K562 (cell line): ENCODE data around the gene ARHGEF4. TPM values are rescaled to one million over a fixed set of nuclear protein-coding genes. Genes with fewer than 3 reads are reported as not detected.

Experiments used
- ATAC-seq: fragments of 200-7000 bp; cut with Tn5 transposase; 3 replicates; pipeline ENCODE4 v1.9.1; 2020; ENCODE audit warnings: moderate library complexity
- BruUV-seq: library from RNA; stranded (reverse); fragments of 400-500 nt; replicated peaks from 2 replicates; lab custom pipeline; 2021; lab: Mats Ljungman, UMichigan
- CTCF ChIA-PET: fragments of 300-600 bp; formaldehyde crosslinking; extraction: SDS; loops from one replicate; lab custom pipeline; 2021; ENCODE audit warnings: low intra/inter-chr PET ratio; lab: Yijun Ruan, JAX
- POLR2A ChIA-PET: fragments of 300-600, 350-650 bp; sonication (Branson Sonifier 250); formaldehyde crosslinking; extraction: SDS; loops from one replicate; lab custom pipeline; 2021; ENCODE audit warnings: antibody characterized with exemption, inconsistent platforms; lab: Yijun Ruan, JAX
- DNase-seq, 4 experiments: peaks; one replicate each; pipeline versions ENCODE4 v3.0.0 to v3.0.0-alpha.2; 2011 to 2018; ENCODE audit warnings: low spot score in 3 of 4, mixed read lengths in 3 of 4; ENCODE audit errors: extremely low read depth in 1 of 4
- FAIRE-seq: peaks from 2 replicates; lab custom pipeline; 2011; peaks lifted over from hg19 to GRCh38; lab: Jason Lieb, UNC
- H2AFZ ChIP-seq: 2 replicates; pipeline ENCODE4 v1.6.0; 2011; ENCODE audit warnings: low read depth, low read length, control low read depth, inconsistent platforms
- H3K27ac ChIP-seq: fragments of 200-600 bp; 3 replicates; pipeline ENCODE4 v1.8.0; 2011; ENCODE audit warnings: low read depth, mild to moderate bottlenecking, control low read depth, inconsistent platforms, low read length, moderate library complexity, mixed read lengths; ENCODE audit errors: extremely low read depth
- H3K27me3 ChIP-seq, 2 experiments: fragments of 300-600 bp in 1 of 2; 2 replicates in 1 of 2; 3 replicates in 1 of 2; pipeline versions ENCODE4 v1.6.0 to v1.8.0; 2011; ENCODE audit warnings: inconsistent platforms in 2 of 2, low read length in 2 of 2, mild to moderate bottlenecking in 1 of 2, mixed read lengths in 1 of 2, moderate library complexity in 1 of 2; ENCODE audit not compliant: control insufficient read depth in 2 of 2, insufficient read depth in 2 of 2
- H3K36me3 ChIP-seq: fragments of 300-600 bp; 3 replicates; pipeline ENCODE4 v1.8.0; 2011; ENCODE audit warnings: mild to moderate bottlenecking, low read length, inconsistent platforms; ENCODE audit not compliant: control insufficient read depth, insufficient read depth
- H3K4me1 ChIP-seq, 2 experiments: fragments of 200-600 bp in 1 of 2; replicated peaks in 1 of 2; 2 replicates in 1 of 2; 3 replicates in 1 of 2; pipeline versions ENCODE4 v1.5.1 to v1.8.0; 2011; ENCODE audit warnings: inconsistent platforms in 2 of 2, low read length in 2 of 2, mild to moderate bottlenecking in 1 of 2, mixed read lengths in 1 of 2, moderate library complexity in 1 of 2; ENCODE audit not compliant: control insufficient read depth in 2 of 2, insufficient read depth in 2 of 2
- H3K4me2 ChIP-seq: 2 replicates; pipeline ENCODE4 v1.6.1; 2011; ENCODE audit warnings: low read length, control low read depth, inconsistent platforms, mixed read lengths; ENCODE audit not compliant: insufficient read depth
- H3K4me3 ChIP-seq: fragments of 200-600 bp; sonication (generic), shearing (Covaris generic); 2 replicates; pipeline ENCODE4 v1.5.1; 2016; ENCODE audit warnings: control low read depth, inconsistent platforms
- H3K79me2 ChIP-seq: fragments of 200-600 bp; 3 replicates; pipeline ENCODE4 v1.8.0; 2011; ENCODE audit warnings: low read length, inconsistent platforms; ENCODE audit not compliant: control insufficient read depth, insufficient read depth
- H3K9ac ChIP-seq, 2 experiments: 2 replicates each; pipeline versions ENCODE4 v1.6.0 to v1.6.1; 2011; ENCODE audit warnings: low read depth in 2 of 2, low read length in 2 of 2, control low read depth in 1 of 2, inconsistent platforms in 1 of 2, mild to moderate bottlenecking in 1 of 2, mixed read lengths in 1 of 2; ENCODE audit not compliant: insufficient read depth in 1 of 2
- H3K9me1 ChIP-seq: one replicate; pipeline ENCODE4 v1.6.0; 2011; ENCODE audit warnings: inconsistent platforms, mild to moderate bottlenecking, low read length, moderate library complexity; ENCODE audit not compliant: control insufficient read depth, insufficient read depth
- H3K9me3 ChIP-seq: replicated peaks from 2 replicates; pipeline ENCODE4 v1.5.1; 2011; ENCODE audit warnings: low read depth, low read length, inconsistent platforms; ENCODE audit not compliant: control insufficient read depth, insufficient read depth
- H4K20me1 ChIP-seq: replicated peaks from 2 replicates; pipeline ENCODE4 v1.6.1; 2011; ENCODE audit warnings: low read length, inconsistent platforms, mixed read lengths; ENCODE audit not compliant: control insufficient read depth, insufficient read depth
- EZH2 ChIP-seq: IDR thresholded peaks from 2 replicates; pipeline ENCODE4 v1.6.1; 2012; ENCODE audit warnings: low read depth, mild to moderate bottlenecking, inconsistent platforms, low read length, borderline replicate concordance
- FOXK2 ChIP-seq, 2 experiments: fragments of 450-650 bp; IDR thresholded peaks in 1 of 2; conservative IDR thresholded peaks in 1 of 2; 2 replicates each; pipeline ENCODE4 v1.6.1; 2016; ENCODE audit warnings: low read depth in 2 of 2, mild to moderate bottlenecking in 1 of 2
- RAD21 ChIP-seq, 2 experiments: fragments of 250-450 bp in 1 of 2; fragments of 450-650 bp in 1 of 2; sonication (Bioruptor Pico) in 1 of 2; formaldehyde crosslinking in 1 of 2; IDR thresholded peaks in 1 of 2; conservative IDR thresholded peaks in 1 of 2; 2 replicates each; pipeline versions ENCODE4 v1.4.0 to v1.8.0; 2020 to 2022; ENCODE audit warnings: mild to moderate bottlenecking in 2 of 2, moderate library complexity in 1 of 2
- RB1 ChIP-seq: fragments of 450-650 bp; IDR thresholded peaks from 2 replicates; pipeline ENCODE4 v1.6.1; 2017; ENCODE audit warnings: low read depth, mild to moderate bottlenecking
- WGBS: fragments of 100-300 bp; shearing (Covaris generic); methylation state at CpG from one replicate; pipeline ENCODE4 v1.1.6; 2016; ENCODE audit warnings: low coverage, mixed read lengths; ENCODE audit not compliant: insufficient coverage; ENCODE audit errors: missing lambda C conversion rate; 5-methylcytosine and 5-hydroxymethylcytosine counted together
- in situ Hi-C: fragments of 300-500 bp; cut with MboI; formaldehyde crosslinking; loops from 4 replicates; pipeline ENCODE4 v1.15.0; 2018; ENCODE audit warnings: inconsistent platforms, mixed read lengths
- intact Hi-C: fragments of 100-400 bp; cut with micrococcal nuclease; formaldehyde crosslinking; loops from 2 replicates; pipeline ENCODE4 v1.14.2; 2022
- polyA plus RNA-seq, 8 experiments: library from polyadenylated mRNA; depleted of rRNA in 4 of 8; stranded (reverse) in 5 of 8; unstranded in 3 of 8; fragments of >200 nt; fragmentation: Nextera tagmentation in 2 of 8; fragmentation: Illumina TruSeq in 1 of 8; extraction: Ambion mirVana in 2 of 8; extraction: Trizol in 1 of 8; gene quantifications; 2 replicates each; pipeline versions ENCODE4 v1.2.1 to v1.2.3, GENCODE V29; 2011 to 2014; ENCODE audit warnings: inconsistent platforms in 1 of 8, missing spikeins in 1 of 8
- total RNA-seq, 7 experiments: library from RNA; depleted of rRNA in 6 of 7; stranded (reverse); fragments of >200 nt in 6 of 7; fragmentation: Illumina TruSeq in 2 of 7; extraction: Trizol in 2 of 7; gene quantifications; 2 replicates each; pipeline versions ENCODE4 v1.2.1 to v1.2.3, GENCODE V29; 2011 to 2021; ENCODE audit warnings: low replicate concordance in 1 of 7
- TF ChIP-seq, protein P1 (sequence below): fragments of 250-450 bp; sonication (Bioruptor Pico); IDR thresholded peaks from 2 replicates; pipeline ENCODE4 v1.5.0; 2021
- TF ChIP-seq, protein P2 (sequence below): IDR thresholded peaks from 2 replicates; pipeline ENCODE4 v1.6.1; 2016; ENCODE audit warnings: missing genetic modification characterization, missing compliant biosample characterization
- TF ChIP-seq, protein P3 (sequence below): fragments of 450-650 bp; formaldehyde crosslinking; IDR thresholded peaks from 2 replicates; pipeline ENCODE4 v1.4.0; 2020; ENCODE audit warnings: mild to moderate bottlenecking, moderate library complexity

The ARHGEF4 gene
- total and polyA plus RNA-seq, 9 of the 15 experiments (the other 6 are each of a cell fraction or from before 2014, with no cell fraction given): not detected

DNA sequence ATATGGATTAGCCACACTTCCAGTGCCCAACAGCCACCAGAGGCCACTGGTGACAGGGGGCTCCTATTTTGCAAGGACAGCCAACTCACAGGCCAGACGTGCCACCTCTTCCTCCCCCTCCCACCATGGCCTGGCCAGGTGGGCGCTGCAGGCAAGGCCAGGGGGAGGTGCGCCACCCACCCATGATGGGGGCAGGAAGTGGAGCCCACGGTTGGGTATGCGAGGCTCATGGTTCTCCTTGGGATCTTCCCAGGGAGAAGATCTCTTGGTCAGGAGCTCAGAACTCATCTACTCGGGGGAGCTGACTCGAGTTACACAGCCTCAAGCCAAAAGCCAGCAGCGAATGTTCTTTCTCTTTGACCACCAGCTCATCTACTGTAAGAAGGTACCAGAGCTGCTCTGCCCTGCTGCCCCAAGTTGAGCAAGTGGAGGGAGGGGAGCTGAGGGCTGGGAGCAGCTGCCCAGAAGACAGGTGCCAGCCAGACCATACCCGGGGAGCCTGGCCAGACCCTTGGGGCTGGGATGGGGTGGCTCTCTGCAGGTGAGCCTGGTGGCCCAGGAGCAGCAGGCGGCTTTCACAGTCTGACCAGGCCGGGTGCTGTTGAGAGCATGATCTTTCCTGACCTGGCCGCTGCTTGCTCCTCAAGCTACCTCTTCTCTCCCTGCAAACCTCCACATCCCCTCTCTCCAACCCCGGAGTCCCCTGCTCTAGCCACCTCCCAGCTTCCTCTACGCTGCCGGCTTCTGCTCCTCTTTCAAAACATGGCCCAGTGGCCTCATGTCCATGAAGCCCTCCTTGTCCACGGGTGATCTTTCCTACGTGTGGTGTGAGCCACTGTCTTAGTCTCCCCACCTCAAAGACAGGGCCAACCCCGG lies 206.7 kb downstream of the ARHGEF4 start:
- Histone ChIP-seq H3K9ac (no peak overlapping the region; a peak in 1 of 4 replicates), H3K9me3 (no peaks in the 10 kb centered on the region), H4K20me1 (peaks cover 11% of the 10 kb centered on the region), H2AFZ (no peak overlapping the region), H3K4me2 (no peak overlapping the region), H3K4me3 (no peak overlapping the region), H3K36me3 (peaks cover 19% of the 10 kb centered on the region; the same call in 2 of the 3 replicates), H3K27ac (no peak overlapping the region), H3K4me1 (peaks cover 0 to 22% of the 10 kb centered on the region in 2 experiments; a peak in 2 of 5 replicates), H3K79me2 (no peaks in the 10 kb centered on the region), H3K27me3 (no peaks in the 10 kb centered on the region), H3K9me1 (peaks cover 4% of the 10 kb centered on the region)
- CTCF ChIA-PET: no interaction called here
- BruUV-seq: no TSS peak
- in situ Hi-C loops (no loop called here), intact Hi-C loops (no loop called here)
- DNase-seq (no peak), ATAC-seq (no peak), FAIRE-seq (no peak)
- WGBS: 71% methylated on average over 14 of the region's 18 CpGs
- TF ChIP-seq, protein P1, sequence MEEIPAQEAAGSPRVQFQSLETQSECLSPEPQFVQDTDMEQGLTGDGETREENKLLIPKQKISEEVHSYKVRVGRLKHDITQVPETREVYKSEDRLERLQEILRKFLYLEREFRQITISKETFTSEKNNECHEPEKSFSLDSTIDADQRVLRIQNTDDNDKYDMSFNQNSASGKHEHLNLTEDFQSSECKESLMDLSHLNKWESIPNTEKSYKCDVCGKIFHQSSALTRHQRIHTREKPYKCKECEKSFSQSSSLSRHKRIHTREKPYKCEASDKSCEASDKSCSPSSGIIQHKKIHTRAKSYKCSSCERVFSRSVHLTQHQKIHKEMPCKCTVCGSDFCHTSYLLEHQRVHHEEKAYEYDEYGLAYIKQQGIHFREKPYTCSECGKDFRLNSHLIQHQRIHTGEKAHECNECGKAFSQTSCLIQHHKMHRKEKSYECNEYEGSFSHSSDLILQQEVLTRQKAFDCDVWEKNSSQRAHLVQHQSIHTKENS (CRISPR knock-in tag): no peak
- TF ChIP-seq EZH2: no peak
- no peak for TF ChIP-seq FOXK2 (conservative IDR thresholded peaks at IDR 0.05 in 1 of 2, IDR thresholded peaks at IDR 0.05 in 1 of 2; ENCODE audit: low read depth in 2 of 2)
- TF ChIP-seq, protein P2, sequence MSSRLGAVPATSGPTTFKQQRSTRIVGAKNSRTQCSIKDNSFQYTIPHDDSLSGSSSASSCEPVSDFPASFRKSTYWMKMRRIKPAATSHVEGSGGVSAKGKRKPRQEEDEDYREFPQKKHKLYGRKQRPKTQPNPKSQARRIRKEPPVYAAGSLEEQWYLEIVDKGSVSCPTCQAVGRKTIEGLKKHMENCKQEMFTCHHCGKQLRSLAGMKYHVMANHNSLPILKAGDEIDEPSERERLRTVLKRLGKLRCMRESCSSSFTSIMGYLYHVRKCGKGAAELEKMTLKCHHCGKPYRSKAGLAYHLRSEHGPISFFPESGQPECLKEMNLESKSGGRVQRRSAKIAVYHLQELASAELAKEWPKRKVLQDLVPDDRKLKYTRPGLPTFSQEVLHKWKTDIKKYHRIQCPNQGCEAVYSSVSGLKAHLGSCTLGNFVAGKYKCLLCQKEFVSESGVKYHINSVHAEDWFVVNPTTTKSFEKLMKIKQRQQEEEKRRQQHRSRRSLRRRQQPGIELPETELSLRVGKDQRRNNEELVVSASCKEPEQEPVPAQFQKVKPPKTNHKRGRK (tag): no peak
- TF ChIP-seq, protein P3, sequence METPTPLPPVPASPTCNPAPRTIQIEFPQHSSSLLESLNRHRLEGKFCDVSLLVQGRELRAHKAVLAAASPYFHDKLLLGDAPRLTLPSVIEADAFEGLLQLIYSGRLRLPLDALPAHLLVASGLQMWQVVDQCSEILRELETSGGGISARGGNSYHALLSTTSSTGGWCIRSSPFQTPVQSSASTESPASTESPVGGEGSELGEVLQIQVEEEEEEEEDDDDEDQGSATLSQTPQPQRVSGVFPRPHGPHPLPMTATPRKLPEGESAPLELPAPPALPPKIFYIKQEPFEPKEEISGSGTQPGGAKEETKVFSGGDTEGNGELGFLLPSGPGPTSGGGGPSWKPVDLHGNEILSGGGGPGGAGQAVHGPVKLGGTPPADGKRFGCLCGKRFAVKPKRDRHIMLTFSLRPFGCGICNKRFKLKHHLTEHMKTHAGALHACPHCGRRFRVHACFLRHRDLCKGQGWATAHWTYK: no peak
- no peak for TF ChIP-seq RB1
- no peak for TF ChIP-seq RAD21 (CRISPR knock-in tag; conservative IDR thresholded peaks at IDR 0.05 in 1 of 2, IDR thresholded peaks at IDR 0.05 in 1 of 2)
- POLR2A ChIA-PET: no interaction called here
